HepG2 (cell line): Measurements from ENCODE around the gene ABCC12. TPM values are rescaled to one million over a fixed set of nuclear protein-coding genes. Genes with fewer than 3 reads are reported as not detected.
A peak's percentile ranks its signal among the peaks of the same experiment; 100 is the strongest.

Experiments
- BORCS8-MEF2B ChIP-seq: sonication (generic); formaldehyde crosslinking; IDR thresholded peaks from 2 replicates; pipeline ENCODE4 v1.8.0; 2022; ENCODE audit warnings: mild to moderate bottlenecking, missing genetic modification reagents
- EP300 ChIP-seq, 3 experiments: sonication (generic) in 1 of 3; formaldehyde crosslinking in 1 of 3; IDR thresholded peaks; 2 replicates each; pipeline versions ENCODE4 v1.5.1 to v1.6.1; 2011 to 2020; ENCODE audit warnings: low read depth in 2 of 3, low read length in 2 of 3, borderline replicate concordance in 1 of 3, improper control_type of control experiment in 1 of 3, mild to moderate bottlenecking in 1 of 3, missing genetic modification reagents in 1 of 3, moderate library complexity in 1 of 3
- FOXC1 ChIP-seq: sonication (generic); formaldehyde crosslinking; IDR thresholded peaks from 2 replicates; pipeline ENCODE4 v1.8.0; 2022; ENCODE audit warnings: mild to moderate bottlenecking, missing genetic modification reagents, borderline replicate concordance
- GZF1 ChIP-seq: sonication (generic); formaldehyde crosslinking; IDR thresholded peaks from 2 replicates; pipeline ENCODE4 v1.5.1; 2020; ENCODE audit warnings: mild to moderate bottlenecking, missing genetic modification reagents
- HHEX ChIP-seq: IDR thresholded peaks from 2 replicates; pipeline ENCODE4 v1.6.1; 2016; ENCODE audit warnings: control low read depth
- HNF4A ChIP-seq: sonication (generic); formaldehyde crosslinking; IDR thresholded peaks from 2 replicates; pipeline ENCODE4 v1.4.0; 2020; ENCODE audit warnings: missing genetic modification reagents
- HOXA3 ChIP-seq: sonication (generic); formaldehyde crosslinking; IDR thresholded peaks from 2 replicates; pipeline ENCODE4 v1.5.0; 2020; ENCODE audit warnings: missing genetic modification reagents
- JDP2 ChIP-seq: sonication (generic); formaldehyde crosslinking; IDR thresholded peaks from 2 replicates; pipeline ENCODE4 v1.8.1; 2022; ENCODE audit warnings: missing genetic modification reagents, borderline replicate concordance
- KAT8 ChIP-seq: IDR thresholded peaks from 2 replicates; pipeline ENCODE4 v1.6.1; 2016; ENCODE audit warnings: missing genetic modification reagents, missing compliant biosample characterization
- KDM3A ChIP-seq: IDR thresholded peaks from 2 replicates; pipeline ENCODE4 v1.6.1; 2018; ENCODE audit warnings: low read depth, missing compliant biosample characterization
- KDM4B ChIP-seq: sonication (generic); formaldehyde crosslinking; IDR thresholded peaks from 2 replicates; pipeline ENCODE4 v1.4.0; 2020; ENCODE audit warnings: missing genetic modification reagents
- LBX2 ChIP-seq: sonication (generic); formaldehyde crosslinking; IDR thresholded peaks from 2 replicates; pipeline ENCODE4 v1.5.0; 2020; ENCODE audit warnings: missing genetic modification reagents, mild to moderate bottlenecking, borderline replicate concordance
- MYC ChIP-seq: sonication (generic); formaldehyde crosslinking; IDR thresholded peaks from 2 replicates; pipeline ENCODE4 v1.9.0; 2021; ENCODE audit warnings: missing genetic modification reagents, borderline replicate concordance
- NCOA2 ChIP-seq: sonication (generic); formaldehyde crosslinking; IDR thresholded peaks from 2 replicates; pipeline ENCODE4 v1.8.0; 2022; ENCODE audit warnings: inconsistent platforms
- NFIC ChIP-seq: IDR thresholded peaks from 2 replicates; pipeline ENCODE4 v1.6.1; 2012; ENCODE audit warnings: mild to moderate bottlenecking, low read length, inconsistent platforms
- NFKB2 ChIP-seq: sonication (generic); formaldehyde crosslinking; IDR thresholded peaks from 2 replicates; pipeline ENCODE4 v1.4.0; 2020; ENCODE audit warnings: missing genetic modification reagents, borderline replicate concordance
- NFYC ChIP-seq: IDR thresholded peaks from 2 replicates; pipeline ENCODE4 v1.6.1; 2016; ENCODE audit warnings: missing genetic modification reagents, missing compliant biosample characterization
- POLR2A ChIP-seq, 2 experiments: IDR thresholded peaks; 2 replicates each; pipeline ENCODE4 v1.6.1; 2011; ENCODE audit warnings: low read depth in 2 of 2, low read length in 2 of 2, mild to moderate bottlenecking in 1 of 2, moderate library complexity in 1 of 2; ENCODE audit not compliant: insufficient read depth in 1 of 2
- RARA ChIP-seq: IDR thresholded peaks from 2 replicates; pipeline ENCODE4 v1.6.1; 2016; ENCODE audit warnings: missing genetic modification reagents, missing compliant biosample characterization
- RXRA ChIP-seq: sonication (generic); formaldehyde crosslinking; IDR thresholded peaks from 2 replicates; pipeline ENCODE4 v1.5.1; 2020; ENCODE audit warnings: missing genetic modification reagents
- SSRP1 ChIP-seq: IDR thresholded peaks from 2 replicates; pipeline ENCODE4 v1.6.1; 2016; ENCODE audit warnings: control low read depth
- TRIM22 ChIP-seq: fragments of 450-650 bp; IDR thresholded peaks from 2 replicates; pipeline ENCODE4 v1.6.1; 2017
- YY1 ChIP-seq: IDR thresholded peaks from 2 replicates; pipeline ENCODE4 v1.6.1; 2011; ENCODE audit warnings: low read length, low read depth, moderate library complexity, mild to moderate bottlenecking; ENCODE audit not compliant: insufficient read depth, insufficient replicate concordance
- ZNF12 ChIP-seq: sonication (generic); formaldehyde crosslinking; IDR thresholded peaks from 2 replicates; pipeline ENCODE4 v1.5.0; 2020; ENCODE audit warnings: missing genetic modification reagents
- ZNF143 ChIP-seq: sonication (generic); formaldehyde crosslinking; IDR thresholded peaks from 2 replicates; pipeline ENCODE4 v1.4.0; 2020; ENCODE audit warnings: missing genetic modification reagents
- ZNF567 ChIP-seq: sonication (generic); formaldehyde crosslinking; IDR thresholded peaks from 2 replicates; pipeline ENCODE4 v1.8.1; 2023; ENCODE audit warnings: mild to moderate bottlenecking, missing genetic modification reagents, borderline replicate concordance
- ZNF574 ChIP-seq: sonication (generic); formaldehyde crosslinking; IDR thresholded peaks from 2 replicates; pipeline ENCODE4 v1.4.0; 2020; ENCODE audit warnings: missing genetic modification reagents
- ZNF788 ChIP-seq: sonication (generic); formaldehyde crosslinking; IDR thresholded peaks from 2 replicates; pipeline ENCODE4 v1.5.0; 2020; ENCODE audit warnings: mild to moderate bottlenecking, missing genetic modification reagents, borderline replicate concordance
- polyA plus RNA-seq, 8 experiments: library from polyadenylated mRNA; depleted of rRNA in 3 of 8; stranded (reverse) in 7 of 8; unstranded in 1 of 8; fragments of >200 nt; fragmentation: Illumina TruSeq in 4 of 8; extraction: Trizol in 4 of 8; gene quantifications; 2 replicates each; pipeline versions ENCODE4 v1.2.1 to v1.2.3, GENCODE V29; 2011 to 2016; ENCODE audit warnings: low read depth in 4 of 8, missing spikeins in 1 of 8, mixed read lengths in 1 of 8; ENCODE audit not compliant: insufficient read depth in 1 of 8
- total RNA-seq, 5 experiments: library from RNA; depleted of rRNA; stranded (reverse); fragments of >200 nt; fragmentation: Illumina TruSeq; extraction: Trizol; gene quantifications; 2 replicates each; pipeline ENCODE4 v1.2.3, GENCODE V29; 2016; ENCODE audit warnings: low read depth in 1 of 5

The ABCC12 gene
- total and polyA plus RNA-seq, 2 of the 13 experiments (the other 11 are each of a cell fraction or from before 2014, with no cell fraction given), result not detected

GRCh38 chr16:48164907-48165715, 9.3 kb upstream of the ABCC12 start (continued):
- TF ChIP-seq KDM3A, result peak; percentile 22; the same call in 1 of the 2 replicates
- no peak for TF ChIP-seq LBX2 (CRISPR knock-in tag)
- TF ChIP-seq ZNF12, result peak; percentile 27
- TF ChIP-seq ZNF574 (CRISPR knock-in tag), result peak; percentile 37; the same call in 1 of the 2 replicates
- peak; percentile 77; the same call in 1 of the 2 replicates for TF ChIP-seq FOXC1 (CRISPR knock-in tag)
- TF ChIP-seq NFIC, result no peak
- TF ChIP-seq BORCS8-MEF2B (CRISPR knock-in tag), result 0 out of 2 replicates have a peak, but pooled peaks have one; percentile 41
- no peak for TF ChIP-seq JDP2 (CRISPR knock-in tag)
- no peak; the same call in 1 of the 2 replicates for TF ChIP-seq HOXA3
- no peak for TF ChIP-seq NFYC (CRISPR knock-in tag)
- peak; percentile 35; the same call in 1 of the 2 replicates for TF ChIP-seq MYC (CRISPR knock-in tag)
- TF ChIP-seq EP300 (IDR thresholded peaks at IDR 0.05; ENCODE audit: low read depth in 2 of 2, low read length in 2 of 2), result peak; percentile 26 to 68; a peak in 2 of 4 replicates
- peak; percentile 69 for TF ChIP-seq EP300 (CRISPR knock-in tag; IDR thresholded peaks at IDR 0.05; ENCODE audit: borderline replicate concordance)
- peak; percentile 6; the same call in 1 of the 2 replicates for TF ChIP-seq ZNF788 (CRISPR knock-in tag)
- peak; percentile 48; the same call in 1 of the 2 replicates for TF ChIP-seq NFKB2
- no peak for TF ChIP-seq TRIM22
- TF ChIP-seq ZNF143 (CRISPR knock-in tag), result no peak
- TF ChIP-seq ZNF567 (CRISPR knock-in tag), result peak; percentile 96
- TF ChIP-seq RARA, result peak; percentile 68
- peak; percentile 64 for TF ChIP-seq HNF4A (CRISPR knock-in tag)
- TF ChIP-seq SSRP1 (CRISPR knock-in tag), result peak; percentile 49; the same call in 1 of the 2 replicates
- peak; percentile 85 for TF ChIP-seq KAT8 (CRISPR knock-in tag)
- TF ChIP-seq HHEX (CRISPR knock-in tag), result 0 out of 2 replicates have a peak, but pooled peaks have one; percentile 19
- peak in 1 of 2 experiments; percentile 23; a peak in 1 of 4 replicates for TF ChIP-seq POLR2A (IDR thresholded peaks at IDR 0.05; ENCODE audit: insufficient read depth in 1 of 2, low read depth in 2 of 2, low read length in 2 of 2)
- TF ChIP-seq RXRA (CRISPR knock-in tag), result peak; percentile 21
- TF ChIP-seq NCOA2 (CRISPR knock-in tag), result peak; percentile 83
- TF ChIP-seq YY1, result peak; percentile 33
- peak; percentile 39 for TF ChIP-seq KDM4B
- no peak for TF ChIP-seq GZF1 (CRISPR knock-in tag)
